ENCODE data around the gene C2orf81. TPM values are rescaled to one million over a fixed set of nuclear protein-coding genes. Genes with fewer than 3 reads are reported as not detected.
A peak's percentile ranks its signal among the peaks of the same experiment; 100 is the strongest.
"Not testable (repeated sequence)": the region's sequence is repeated elsewhere in the genome, so short reads cannot be mapped to it uniquely, and the experiment has no call there.

C2orf81 gene
- total RNA-seq, 1 experiment from 2014 or later = 2.4 TPM

- no peaks in the 10 kb centered on the region for H3K27me3 ChIP-seq (ENCODE audit: low read length)
- ChIA-PET POLR2A (ENCODE audit: unreplicated experiment) (no interaction called here), CTCF (no interaction called here)
- peaks cover 5% of the 10 kb centered on the region; the same call in 1 of the 2 replicates for H3K36me3 ChIP-seq (ENCODE audit: low read depth, low read length)
- no TSS peak for BruUV-seq (replicated peaks)
- H3K27ac ChIP-seq (ENCODE audit: low read length) = no peak overlapping the region
- ATAC-seq = no peak
- intact Hi-C loops (cut with micrococcal nuclease) = no loop called here
- H3K4me3 ChIP-seq (ENCODE audit: low read length) = no peak overlapping the region
- no peaks in the 10 kb centered on the region for H3F3A ChIP-seq (ENCODE audit: low read length, unreplicated experiment)
- TF ChIP-seq EZH2 (IDR thresholded peaks at IDR 0.05; ENCODE audit: low read length, unreplicated experiment) (no peak), CTCF (conservative IDR thresholded peaks at IDR 0.05; ENCODE audit: low read depth, low read length) (peak; percentile 36), EZH2phosphoT487 (IDR thresholded peaks at IDR 0.05; ENCODE audit: borderline replicate concordance, low read length) (no peak)
- H3K9ac ChIP-seq (ENCODE audit: low read length) = no peak overlapping the region
- H4K20me1 ChIP-seq (ENCODE audit: low read length) = no peaks in the 10 kb centered on the region
- H3K4me1 ChIP-seq (ENCODE audit: insufficient read depth, low read length) = peaks cover 18% of the 10 kb centered on the region
- H2AFZ ChIP-seq (ENCODE audit: low read length) = no peak overlapping the region
- DNase-seq = no peak
- H3K9me3 ChIP-seq (ENCODE audit: low read length) = no peaks in the 10 kb centered on the region
- no peak overlapping the region for H3K4me2 ChIP-seq (ENCODE audit: low read length)
- H3K79me2 ChIP-seq (ENCODE audit: low read length) = peaks cover 48% of the 10 kb centered on the region
- H3K9me2 ChIP-seq (replicated peaks; ENCODE audit: low read length) = no peaks in the 10 kb centered on the region
These were observed 40.0 kb upstream of the C2orf81 start for GRCh38 chr2:74461187-74462053.

GRCh38 chr2:74460187-74460586 lies 38.8 kb upstream of the C2orf81 start:
- H3K36me3 ChIP-seq (ENCODE audit: low read depth, low read length); DNase-seq; H3K9me2 ChIP-seq (replicated peaks; ENCODE audit: low read length); H3K4me3 ChIP-seq (ENCODE audit: low read length); H3K27me3 ChIP-seq (ENCODE audit: low read length); H3K9me3 ChIP-seq (ENCODE audit: low read length); H3K9ac ChIP-seq (ENCODE audit: low read length); intact Hi-C loops (cut with micrococcal nuclease); H3F3A ChIP-seq (ENCODE audit: low read length, unreplicated experiment); CTCF ChIA-PET; H2AFZ ChIP-seq (ENCODE audit: low read length); H3K27ac ChIP-seq (ENCODE audit: low read length); POLR2A ChIA-PET (ENCODE audit: unreplicated experiment); ATAC-seq; BruUV-seq (replicated peaks); H4K20me1 ChIP-seq (ENCODE audit: low read length): not testable (repeated sequence)
- H3K4me2 ChIP-seq (ENCODE audit: low read length) = 0 out of 2 replicates have a peak overlapping the region, but pooled peaks have one; percentile 100
- peaks cover 50% of the 10 kb centered on the region for H3K79me2 ChIP-seq (ENCODE audit: low read length)
- peaks cover 28% of the 10 kb centered on the region for H3K4me1 ChIP-seq (ENCODE audit: insufficient read depth, low read length)

GRCh38 chr2:74459503-74460118 lies 38.2 kb upstream of the C2orf81 start:
- intact Hi-C loops (cut with micrococcal nuclease) = loop anchor here (5.0 kb wide), 1 partner anchor 262 kb away; the partner anchor contains the start of gene MTHFD2
- H3K27me3 ChIP-seq (ENCODE audit: low read length); H3K36me3 ChIP-seq (ENCODE audit: low read depth, low read length); H3K9ac ChIP-seq (ENCODE audit: low read length); H4K20me1 ChIP-seq (ENCODE audit: low read length); H3K27ac ChIP-seq (ENCODE audit: low read length); POLR2A ChIA-PET (ENCODE audit: unreplicated experiment); H3K9me3 ChIP-seq (ENCODE audit: low read length); H2AFZ ChIP-seq (ENCODE audit: low read length); H3F3A ChIP-seq (ENCODE audit: low read length, unreplicated experiment); CTCF ChIA-PET; ATAC-seq; H3K9me2 ChIP-seq (replicated peaks; ENCODE audit: low read length); BruUV-seq (replicated peaks); DNase-seq: not testable (repeated sequence)
- Histone ChIP-seq H3K79me2 (ENCODE audit: low read length) (peaks cover 47% of the 10 kb centered on the region), H3K4me2 (ENCODE audit: low read length) (peak overlapping the region; percentile 100), H3K4me1 (ENCODE audit: insufficient read depth, low read length) (peaks cover 28% of the 10 kb centered on the region), H3K4me3 (ENCODE audit: low read length) (peak overlapping the region; percentile 100)
